Esophagus squamous epithelium (tissue), 5 donors: ENCODE data around the gene SNRNP25. TPM values are rescaled to one million over a fixed set of nuclear protein-coding genes. Genes with fewer than 3 reads are reported as not detected.
"Not testable (repeated sequence)": the region's sequence is repeated elsewhere in the genome, so short reads cannot be mapped to it uniquely, and the experiment has no call there.

Source experiments
- DNase-seq: peaks from one replicate; lab custom pipeline; 2025; lab: John Stamatoyannopoulos, UW
- H3K27ac ChIP-seq, 4 donors: fragments of 200-600 bp; sonication (generic); one replicate each; pipeline ENCODE4 v1.5.1; 2016 to 2019; ENCODE audit warnings: mild to moderate bottlenecking in 1 of 4
- H3K27me3 ChIP-seq, 4 donors: fragments of 200-600 bp; sonication (generic); 1 replicate in 3 of 4; 2 replicates in 1 of 4; pipeline versions ENCODE4 v1.5.1 to v1.6.0; 2017 to 2021; ENCODE audit warnings: antibody characterized with exemption in 1 of 4
- H3K36me3 ChIP-seq, 3 donors: fragments of 200-600 bp; sonication (generic); one replicate each; pipeline ENCODE4 v1.5.1; 2016 to 2019
- H3K4me1 ChIP-seq, 3 donors: fragments of 200-600 bp; sonication (generic); one replicate each; pipeline ENCODE4 v1.5.1; 2017 to 2019
- H3K4me3 ChIP-seq, 4 donors: fragments of 200-600 bp; sonication (generic); 1 replicate in 3 of 4; 2 replicates in 1 of 4; pipeline ENCODE4 v1.5.1; 2016 to 2019; ENCODE audit warnings: mild to moderate bottlenecking in 2 of 4, moderate library complexity in 1 of 4
- H3K9me3 ChIP-seq, 3 donors: fragments of 200-600 bp; sonication (generic); one replicate each; pipeline ENCODE4 v1.5.1; 2016 to 2019
- CTCF ChIP-seq, 6 experiments: fragments of 450-650 bp in 4 of 6; fragments of 200-600 bp in 2 of 6; sonication (generic) in 2 of 6; IDR thresholded peaks; one replicate each; pipeline ENCODE4 v1.5.1; 2016 to 2019; ENCODE audit warnings: antibody characterized with exemption in 6 of 6, mild to moderate bottlenecking in 4 of 6, moderate library complexity in 4 of 6
- POLR2A ChIP-seq, 4 donors: fragments of 450-650 bp; IDR thresholded peaks; one replicate each; pipeline ENCODE4 v1.6.1; 2017; ENCODE audit warnings: antibody characterized with exemption in 4 of 4, mild to moderate bottlenecking in 4 of 4, moderate library complexity in 3 of 4
- WGBS, 2 donors: methylation state at CpG; one replicate each; pipeline ENCODE4 v1.1.5; 2018; 5-methylcytosine and 5-hydroxymethylcytosine counted together
- intact Hi-C: fragments of 100-400 bp; cut with DNase I; formaldehyde crosslinking; loops from one replicate; pipeline ENCODE4 v1.15.0; 2022
- total RNA-seq, 4 donors: library from RNA; depleted of rRNA; stranded (reverse); fragments of >200 nt; gene quantifications; one replicate each; pipeline ENCODE4 v1.1.0, GENCODE V29; 2016
- donor health status: DM: yes; HTN: yes; CAD: no.

SNRNP25 gene
- total RNA-seq, 4 donors from 2014 or later, result 12.4 to 30.0 (median 17.9) TPM

- H3K4me1 ChIP-seq, result peaks cover 0 to 11% (median 0%) of the 10 kb centered on the region in 3 donors
- H3K27ac ChIP-seq, H3K27me3 ChIP-seq, intact Hi-C loops, H3K9me3 ChIP-seq, DNase-seq, H3K36me3 ChIP-seq, H3K4me3 ChIP-seq: not testable (repeated sequence)
- 80% methylated on average over 1 of the region's 8 CpGs; no CpG with 5 or more reads in 1 of the 2 donors for WGBS, 2 donors
These were observed 20.3 kb upstream of the SNRNP25 start for GRCh38 chr16:33154-33876.

GRCh38 chr16:33877-34647 is 19.6 kb upstream of the SNRNP25 start:
- intact Hi-C loops, result no loop called here
- Histone ChIP-seq H3K4me1 (peaks cover 0 to 18% (median 2%) of the 10 kb centered on the region in 3 donors), H3K27me3 (no peaks in the 10 kb centered on the region), H3K27ac (no peak overlapping the region), H3K36me3 (no peaks in the 10 kb centered on the region), H3K4me3 (no peak overlapping the region), H3K9me3 (no peaks in the 10 kb centered on the region)
- no peak for DNase-seq
- 77 to 87% methylated on average over 11 to 14 of the region's 21 CpGs for WGBS, 2 donors
- TF ChIP-seq POLR2A (IDR thresholded peaks at IDR 0.05) (no peak), CTCF (IDR thresholded peaks at IDR 0.05) (no peak)

- H3K36me3 ChIP-seq, result no peaks in the 10 kb centered on the region
- H3K9me3 ChIP-seq, result no peaks in the 10 kb centered on the region
- TF ChIP-seq CTCF (IDR thresholded peaks at IDR 0.05), result no peak
- TF ChIP-seq POLR2A (IDR thresholded peaks at IDR 0.05), result no peak
- WGBS, 2 donors, result 59 to 66% methylated on average over 2 to 4 of the region's 6 CpGs
- H3K27me3 ChIP-seq, result no peaks in the 10 kb centered on the region
- H3K27ac ChIP-seq, result no peak overlapping the region
- intact Hi-C loops, result no loop called here
- no peak overlapping the region for H3K4me3 ChIP-seq
- DNase-seq, result no peak
- peaks cover 0 to 22% (median 4%) of the 10 kb centered on the region in 3 donors for H3K4me1 ChIP-seq
These were observed 19.0 kb upstream of the SNRNP25 start for GRCh38 chr16:34648-34987.

- Histone ChIP-seq H3K36me3 (no peaks in the 10 kb centered on the region), H3K4me1 (peaks cover 0 to 22% (median 4%) of the 10 kb centered on the region in 3 donors), H3K9me3 (no peaks in the 10 kb centered on the region), H3K27ac (no peak overlapping the region), H3K27me3 (no peaks in the 10 kb centered on the region), H3K4me3 (no peak overlapping the region)
- TF ChIP-seq POLR2A (IDR thresholded peaks at IDR 0.05), result no peak
- intact Hi-C loops, result no loop called here
- no peak for DNase-seq
- WGBS, 2 donors, result 42 to 65% methylated on average over 3 to 4 of the region's 17 CpGs
These were observed 18.5 kb upstream of the SNRNP25 start for GRCh38 chr16:35011-35677.

- no peaks in the 10 kb centered on the region for H3K9me3 ChIP-seq
- intact Hi-C loops, result no loop called here
- no peak for TF ChIP-seq CTCF (IDR thresholded peaks at IDR 0.05)
- TF ChIP-seq POLR2A (IDR thresholded peaks at IDR 0.05), result no peak
- no peak for DNase-seq
- no peak overlapping the region for H3K27ac ChIP-seq
- no peaks in the 10 kb centered on the region for H3K27me3 ChIP-seq
- H3K36me3 ChIP-seq, result no peaks in the 10 kb centered on the region
- WGBS, 2 donors, result 74 to 76% methylated on average over 3 to 6 of the region's 11 CpGs
- peaks cover 0 to 22% (median 4%) of the 10 kb centered on the region in 3 donors for H3K4me1 ChIP-seq
- H3K4me3 ChIP-seq, result no peak overlapping the region
These were observed 17.8 kb upstream of the SNRNP25 start for GRCh38 chr16:35678-36305.
